ENCODE data around the gene ACSL3.

ACSL3 gene

GRCh38 chr2:222884805-222885424 lies 24.1 kb downstream of the ACSL3 start:
- DNase-seq (ENCODE audit: extremely low spot score) = no peak
- POLR2A ChIA-PET = no interaction called here

GRCh38 chr2:222887124-222887523 lies 26.3 kb downstream of the ACSL3 start:
- ChIA-PET POLR2A (interaction anchor here (0.5 kb wide), 1 partner anchor 1054 kb away, joined by 3 read pairs; no protein-coding TSS in a partner anchor), CTCF (interaction anchor here (0.9 to 1.6 kb wide), 2 partner anchors 11 to 178 kb away, joined by 3 to 5 read pairs; no protein-coding TSS in a partner anchor)
- TF ChIP-seq CTCF (IDR thresholded peaks at IDR 0.05; ENCODE audit: control extremely low read depth, extremely low read depth, low read depth, missing control alignments) = no peak
- DNase-seq (ENCODE audit: extremely low spot score) = no peak

More at GRCh38 chr2:222884805-222885424, 24.1 kb downstream of the ACSL3 start:
- CTCF ChIA-PET = interaction anchor here (1.3 to 1.4 kb wide), 2 partner anchors 17 to 18 kb away, joined by 4 to 5 read pairs; no protein-coding TSS in a partner anchor
- no peak for TF ChIP-seq CTCF (IDR thresholded peaks at IDR 0.05; ENCODE audit: control extremely low read depth, extremely low read depth, low read depth, missing control alignments)

- no peak for TF ChIP-seq CTCF (IDR thresholded peaks at IDR 0.05; ENCODE audit: control extremely low read depth, extremely low read depth, low read depth, missing control alignments)
- CTCF ChIA-PET = interaction anchor here (1.4 to 4.9 kb wide), 4 partner anchors 14 to 198 kb away, joined by 3 to 26 read pairs (median 9); no protein-coding TSS in a partner anchor
- POLR2A ChIA-PET = no interaction called here
- DNase-seq (ENCODE audit: extremely low spot score) = no peak
These were observed 27.9 kb downstream of the ACSL3 start for GRCh38 chr2:222888716-222889115.

- CTCF ChIA-PET = interaction anchor here (1.0 to 4.9 kb wide), 8 partner anchors 11 to 201 kb away, joined by 3 to 26 read pairs (median 4); no protein-coding TSS in a partner anchor
- POLR2A ChIA-PET = no interaction called here
- DNase-seq (ENCODE audit: extremely low spot score) = no peak
- no peak for TF ChIP-seq CTCF (IDR thresholded peaks at IDR 0.05; ENCODE audit: control extremely low read depth, extremely low read depth, low read depth, missing control alignments)
These were observed 31.1 kb downstream of the ACSL3 start for GRCh38 chr2:222891890-222892289.

GRCh38 chr2:222892321-222892720 lies 31.5 kb downstream of the ACSL3 start:
- TF ChIP-seq CTCF (IDR thresholded peaks at IDR 0.05; ENCODE audit: control extremely low read depth, extremely low read depth, low read depth, missing control alignments) = no peak

GRCh38 chr2:222892761-222893160 lies 31.9 kb downstream of the ACSL3 start:
- POLR2A ChIA-PET = no interaction called here
- CTCF ChIA-PET = interaction anchor here (1.0 to 4.9 kb wide), 4 partner anchors 10 to 23 kb away, joined by 3 to 26 read pairs (median 4); no protein-coding TSS in a partner anchor
- no peak for TF ChIP-seq CTCF (IDR thresholded peaks at IDR 0.05; ENCODE audit: control extremely low read depth, extremely low read depth, low read depth, missing control alignments)

More at GRCh38 chr2:222892321-222892720, 31.5 kb downstream of the ACSL3 start:
- POLR2A ChIA-PET = no interaction called here
- no peak for DNase-seq (ENCODE audit: extremely low spot score)
- CTCF ChIA-PET = interaction anchor here (1.0 to 4.9 kb wide), 4 partner anchors 11 to 23 kb away, joined by 3 to 26 read pairs (median 4); no protein-coding TSS in a partner anchor

More at GRCh38 chr2:222892761-222893160, 31.9 kb downstream of the ACSL3 start:
- DNase-seq (ENCODE audit: extremely low spot score) = no peak
